ENCODE results near the gene MREG. TPM values are rescaled to one million over a fixed set of nuclear protein-coding genes. Genes with fewer than 3 reads are reported as not detected.

MREG gene
- total and polyA plus RNA-seq, 9 of the 15 experiments (the other 6 are each of a cell fraction or from before 2014, with no cell fraction given) = 0.77 to 3.8 (median 2.3) TPM

DNA sequence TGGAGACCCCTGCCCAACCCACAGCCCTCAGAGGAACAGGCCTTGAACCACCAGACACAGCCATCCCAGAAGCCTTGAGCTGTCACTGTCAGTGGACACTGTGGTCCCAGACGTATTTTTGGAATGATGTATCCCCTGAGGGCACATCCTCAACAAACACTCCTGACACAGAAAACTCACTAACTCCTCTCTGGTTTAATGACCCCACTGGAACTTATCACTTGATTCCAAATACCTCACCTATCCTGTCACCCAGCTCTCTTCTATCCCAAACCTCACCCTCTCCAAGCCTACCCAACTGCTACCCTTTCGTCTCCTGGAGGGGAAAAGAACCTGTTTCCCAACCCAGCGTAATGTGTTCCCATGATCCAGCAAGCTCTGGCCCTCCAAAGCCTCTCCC lies 111.6 kb downstream of the MREG start:
- Histone ChIP-seq H3K4me1 (replicated peaks in 1 of 2; ENCODE audit: control insufficient read depth in 2 of 2, insufficient read depth in 2 of 2, low read length in 2 of 2) (no peaks in the 10 kb centered on the region), H3K4me2 (ENCODE audit: insufficient read depth, low read length) (no peak overlapping the region), H3K27ac (ENCODE audit: extremely low read depth, low read depth, low read length) (no peak overlapping the region), H2AFZ (ENCODE audit: low read depth, low read length) (no peak overlapping the region), H3K9ac (ENCODE audit: insufficient read depth in 1 of 2, low read depth in 2 of 2, low read length in 2 of 2) (no peak overlapping the region; a peak in 1 of 4 replicates), H3K4me3 (no peak overlapping the region), H3K79me2 (ENCODE audit: control insufficient read depth, insufficient read depth, low read length) (no peaks in the 10 kb centered on the region), H3K27me3 (ENCODE audit: control insufficient read depth in 2 of 2, insufficient read depth in 2 of 2, low read length in 2 of 2) (no peaks in the 10 kb centered on the region), H4K20me1 (replicated peaks; ENCODE audit: control insufficient read depth, insufficient read depth, low read length) (no peaks in the 10 kb centered on the region), H3K9me1 (ENCODE audit: control insufficient read depth, insufficient read depth, low read length) (no peaks in the 10 kb centered on the region), H3K36me3 (ENCODE audit: control insufficient read depth, insufficient read depth, low read length) (no peaks in the 10 kb centered on the region), H3K9me3 (replicated peaks; ENCODE audit: control insufficient read depth, insufficient read depth, low read depth, low read length) (no peaks in the 10 kb centered on the region)
- ATAC-seq (no peak), DNase-seq (ENCODE audit: extremely low read depth in 1 of 4, low spot score in 3 of 4) (no peak), FAIRE-seq (no peak)
- intact Hi-C loops (cut with micrococcal nuclease) = no loop called here
- in situ Hi-C loops (cut with MboI) = no loop called here
- 21% methylated on average over 3 of the region's 3 CpGs for WGBS (ENCODE audit: insufficient coverage, low coverage, missing lambda C conversion rate)
- ChIA-PET CTCF (ENCODE audit: low intra/inter-chr PET ratio) (no interaction called here), POLR2A (interaction anchor here (0.6 to 0.7 kb wide), 3 partner anchors 9 to 574 kb away, joined by 3 to 4 read pairs (median 4); no protein-coding TSS in a partner anchor)
- no TSS peak for BruUV-seq (replicated peaks)
- TF ChIP-seq HOXB6 (CRISPR knock-in tag; IDR thresholded peaks at IDR 0.05; ENCODE audit: borderline replicate concordance) = no peak
- no peak for TF ChIP-seq ETV6 (IDR thresholded peaks at IDR 0.05; ENCODE audit: borderline replicate concordance in 1 of 2, low read depth in 2 of 2, low read length in 1 of 2)
- TF ChIP-seq ETV6 (CRISPR knock-in tag; IDR thresholded peaks at IDR 0.05; ENCODE audit: borderline replicate concordance) = no peak
- no peak for TF ChIP-seq ZNF197 (CRISPR knock-in tag; IDR thresholded peaks at IDR 0.05; ENCODE audit: low read depth)
- TF ChIP-seq ZNF124 (CRISPR knock-in tag; IDR thresholded peaks at IDR 0.05) = no peak
- TF ChIP-seq RBBP5 (IDR thresholded peaks at IDR 0.05; ENCODE audit: borderline replicate concordance, insufficient read depth, low read length, poor library complexity, severe bottlenecking) = no peak
- no peak for TF ChIP-seq ZKSCAN3 (CRISPR knock-in tag; IDR thresholded peaks at IDR 0.05)
- no peak for TF ChIP-seq STAT5B (CRISPR knock-in tag; IDR thresholded peaks at IDR 0.05)
- no peak for TF ChIP-seq ZNF133 (CRISPR knock-in tag; IDR thresholded peaks at IDR 0.05)
- TF ChIP-seq, protein P1, sequence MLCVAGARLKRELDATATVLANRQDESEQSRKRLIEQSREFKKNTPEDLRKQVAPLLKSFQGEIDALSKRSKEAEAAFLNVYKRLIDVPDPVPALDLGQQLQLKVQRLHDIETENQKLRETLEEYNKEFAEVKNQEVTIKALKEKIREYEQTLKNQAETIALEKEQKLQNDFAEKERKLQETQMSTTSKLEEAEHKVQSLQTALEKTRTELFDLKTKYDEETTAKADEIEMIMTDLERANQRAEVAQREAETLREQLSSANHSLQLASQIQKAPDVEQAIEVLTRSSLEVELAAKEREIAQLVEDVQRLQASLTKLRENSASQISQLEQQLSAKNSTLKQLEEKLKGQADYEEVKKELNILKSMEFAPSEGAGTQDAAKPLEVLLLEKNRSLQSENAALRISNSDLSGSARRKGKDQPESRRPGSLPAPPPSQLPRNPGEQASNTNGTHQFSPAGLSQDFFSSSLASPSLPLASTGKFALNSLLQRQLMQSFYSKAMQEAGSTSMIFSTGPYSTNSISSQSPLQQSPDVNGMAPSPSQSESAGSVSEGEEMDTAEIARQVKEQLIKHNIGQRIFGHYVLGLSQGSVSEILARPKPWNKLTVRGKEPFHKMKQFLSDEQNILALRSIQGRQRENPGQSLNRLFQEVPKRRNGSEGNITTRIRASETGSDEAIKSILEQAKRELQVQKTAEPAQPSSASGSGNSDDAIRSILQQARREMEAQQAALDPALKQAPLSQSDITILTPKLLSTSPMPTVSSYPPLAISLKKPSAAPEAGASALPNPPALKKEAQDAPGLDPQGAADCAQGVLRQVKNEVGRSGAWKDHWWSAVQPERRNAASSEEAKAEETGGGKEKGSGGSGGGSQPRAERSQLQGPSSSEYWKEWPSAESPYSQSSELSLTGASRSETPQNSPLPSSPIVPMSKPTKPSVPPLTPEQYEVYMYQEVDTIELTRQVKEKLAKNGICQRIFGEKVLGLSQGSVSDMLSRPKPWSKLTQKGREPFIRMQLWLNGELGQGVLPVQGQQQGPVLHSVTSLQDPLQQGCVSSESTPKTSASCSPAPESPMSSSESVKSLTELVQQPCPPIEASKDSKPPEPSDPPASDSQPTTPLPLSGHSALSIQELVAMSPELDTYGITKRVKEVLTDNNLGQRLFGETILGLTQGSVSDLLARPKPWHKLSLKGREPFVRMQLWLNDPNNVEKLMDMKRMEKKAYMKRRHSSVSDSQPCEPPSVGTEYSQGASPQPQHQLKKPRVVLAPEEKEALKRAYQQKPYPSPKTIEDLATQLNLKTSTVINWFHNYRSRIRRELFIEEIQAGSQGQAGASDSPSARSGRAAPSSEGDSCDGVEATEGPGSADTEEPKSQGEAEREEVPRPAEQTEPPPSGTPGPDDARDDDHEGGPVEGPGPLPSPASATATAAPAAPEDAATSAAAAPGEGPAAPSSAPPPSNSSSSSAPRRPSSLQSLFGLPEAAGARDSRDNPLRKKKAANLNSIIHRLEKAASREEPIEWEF (CRISPR knock-in tag; IDR thresholded peaks at IDR 0.05) = no peak
- TF ChIP-seq ESRRA (IDR thresholded peaks at IDR 0.05; ENCODE audit: borderline replicate concordance, low read depth) = no peak
- no peak for TF ChIP-seq HEY1 (CRISPR knock-in tag; IDR thresholded peaks at IDR 0.05; ENCODE audit: borderline replicate concordance)
- TF ChIP-seq, protein P2, sequence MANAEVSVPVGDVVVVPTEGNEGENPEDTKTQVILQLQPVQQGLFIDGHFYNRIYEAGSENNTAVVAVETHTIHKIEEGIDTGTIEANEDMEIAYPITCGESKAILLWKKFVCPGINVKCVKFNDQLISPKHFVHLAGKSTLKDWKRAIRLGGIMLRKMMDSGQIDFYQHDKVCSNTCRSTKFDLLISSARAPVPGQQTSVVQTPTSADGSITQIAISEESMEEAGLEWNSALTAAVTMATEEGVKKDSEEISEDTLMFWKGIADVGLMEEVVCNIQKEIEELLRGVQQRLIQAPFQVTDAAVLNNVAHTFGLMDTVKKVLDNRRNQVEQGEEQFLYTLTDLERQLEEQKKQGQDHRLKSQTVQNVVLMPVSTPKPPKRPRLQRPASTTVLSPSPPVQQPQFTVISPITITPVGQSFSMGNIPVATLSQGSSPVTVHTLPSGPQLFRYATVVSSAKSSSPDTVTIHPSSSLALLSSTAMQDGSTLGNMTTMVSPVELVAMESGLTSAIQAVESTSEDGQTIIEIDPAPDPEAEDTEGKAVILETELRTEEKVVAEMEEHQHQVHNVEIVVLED (CRISPR knock-in tag; IDR thresholded peaks at IDR 0.05) = no peak

Measured in K562 (cell line).